ENCODE data around the gene TRAPPC3. TPM values are rescaled to one million over a fixed set of nuclear protein-coding genes. Genes with fewer than 3 reads are reported as not detected.
"Not testable (repeated sequence)": the region's sequence is repeated elsewhere in the genome, so short reads cannot be mapped to it uniquely, and the experiment has no call there.

The TRAPPC3 gene
- total RNA-seq, 1 donor from 2014 or later: 54.6 TPM

DNA sequence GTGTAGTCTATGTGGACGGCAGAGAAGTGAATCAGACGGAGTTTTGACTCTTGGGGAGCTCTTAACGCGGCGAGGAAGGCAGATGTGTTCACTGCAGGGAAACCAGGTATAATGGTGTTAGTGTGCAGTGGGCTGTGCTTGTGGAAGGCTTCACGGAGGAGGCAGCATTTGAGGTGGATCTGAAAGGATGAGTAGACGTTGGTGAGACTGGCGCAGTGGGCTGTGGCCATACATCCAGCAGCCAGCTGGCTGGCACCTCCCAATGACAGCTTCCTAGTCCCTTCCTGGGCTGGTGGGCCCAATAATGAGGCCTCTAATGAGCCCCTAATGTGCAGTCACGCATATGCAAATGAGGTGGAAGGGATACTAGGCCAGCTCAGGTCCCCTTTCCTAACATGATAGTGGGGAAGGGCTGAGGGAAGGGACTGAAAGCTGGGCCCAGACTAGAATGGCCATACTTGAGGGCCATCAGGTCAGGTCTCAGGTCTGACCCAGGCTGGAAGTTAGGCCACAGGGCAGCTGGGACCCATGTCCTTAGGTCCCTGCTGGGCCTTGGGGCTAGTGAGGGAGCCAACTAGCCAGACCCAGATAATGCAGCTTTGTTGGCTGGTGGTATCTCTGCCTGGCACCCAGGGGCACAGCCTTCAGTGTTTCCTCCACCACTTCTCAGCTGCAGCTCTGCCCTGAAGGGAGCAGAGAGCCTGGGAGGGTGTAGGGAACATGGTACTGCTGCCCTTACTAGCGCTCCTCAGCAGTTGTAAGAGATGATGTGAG, 10.5 kb upstream of the TRAPPC3 start:
- TF ChIP-seq, protein P1, sequence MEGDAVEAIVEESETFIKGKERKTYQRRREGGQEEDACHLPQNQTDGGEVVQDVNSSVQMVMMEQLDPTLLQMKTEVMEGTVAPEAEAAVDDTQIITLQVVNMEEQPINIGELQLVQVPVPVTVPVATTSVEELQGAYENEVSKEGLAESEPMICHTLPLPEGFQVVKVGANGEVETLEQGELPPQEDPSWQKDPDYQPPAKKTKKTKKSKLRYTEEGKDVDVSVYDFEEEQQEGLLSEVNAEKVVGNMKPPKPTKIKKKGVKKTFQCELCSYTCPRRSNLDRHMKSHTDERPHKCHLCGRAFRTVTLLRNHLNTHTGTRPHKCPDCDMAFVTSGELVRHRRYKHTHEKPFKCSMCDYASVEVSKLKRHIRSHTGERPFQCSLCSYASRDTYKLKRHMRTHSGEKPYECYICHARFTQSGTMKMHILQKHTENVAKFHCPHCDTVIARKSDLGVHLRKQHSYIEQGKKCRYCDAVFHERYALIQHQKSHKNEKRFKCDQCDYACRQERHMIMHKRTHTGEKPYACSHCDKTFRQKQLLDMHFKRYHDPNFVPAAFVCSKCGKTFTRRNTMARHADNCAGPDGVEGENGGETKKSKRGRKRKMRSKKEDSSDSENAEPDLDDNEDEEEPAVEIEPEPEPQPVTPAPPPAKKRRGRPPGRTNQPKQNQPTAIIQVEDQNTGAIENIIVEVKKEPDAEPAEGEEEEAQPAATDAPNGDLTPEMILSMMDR (IDR thresholded peaks at IDR 0.05; ENCODE audit: borderline replicate concordance): no peak
- H3K4me3 ChIP-seq: peak overlapping the region; percentile 100
- no peaks in the 10 kb centered on the region for H3K9me3 ChIP-seq (replicated peaks)
- H3K27ac ChIP-seq (replicated peaks): peak overlapping the region; percentile 100
- H3K4me1 ChIP-seq: peaks cover 94% of the 10 kb centered on the region
- DNase-seq: no peak
- H3K27me3 ChIP-seq (ENCODE audit: low read depth): no peaks in the 10 kb centered on the region
- peaks cover 5% of the 10 kb centered on the region for H3K36me3 ChIP-seq
- intact Hi-C loops (cut with micrococcal nuclease): no loop called here

DNA sequence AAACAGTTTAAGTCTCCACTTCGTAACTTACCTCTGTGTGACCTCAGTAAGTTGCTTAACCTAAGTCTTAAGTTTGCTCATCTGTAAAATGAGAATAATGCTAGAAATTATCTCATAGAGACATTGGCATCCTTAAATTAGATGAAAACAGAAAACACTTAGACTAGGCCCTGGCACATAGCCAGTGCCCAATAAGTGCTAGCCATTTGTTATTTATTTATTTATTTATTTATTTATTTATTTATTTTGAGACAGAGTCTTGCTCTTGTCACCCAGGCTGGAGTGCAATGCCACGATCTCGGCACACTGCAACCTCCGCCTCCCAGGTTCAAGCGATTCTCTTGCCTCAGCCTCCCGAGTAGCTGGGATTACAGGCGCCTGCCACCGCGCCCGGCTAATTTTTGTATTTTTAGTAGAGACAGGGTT, 9.6 kb upstream of the TRAPPC3 start:
- Histone ChIP-seq H3K4me3 (peak overlapping the region; percentile 100), H3K4me1 (peaks cover 90% of the 10 kb centered on the region), H3K27ac (replicated peaks) (peak overlapping the region; percentile 100)
- H3K9me3 ChIP-seq (replicated peaks); H3K36me3 ChIP-seq; DNase-seq; intact Hi-C loops (cut with micrococcal nuclease); H3K27me3 ChIP-seq (ENCODE audit: low read depth): not testable (repeated sequence)

DNA sequence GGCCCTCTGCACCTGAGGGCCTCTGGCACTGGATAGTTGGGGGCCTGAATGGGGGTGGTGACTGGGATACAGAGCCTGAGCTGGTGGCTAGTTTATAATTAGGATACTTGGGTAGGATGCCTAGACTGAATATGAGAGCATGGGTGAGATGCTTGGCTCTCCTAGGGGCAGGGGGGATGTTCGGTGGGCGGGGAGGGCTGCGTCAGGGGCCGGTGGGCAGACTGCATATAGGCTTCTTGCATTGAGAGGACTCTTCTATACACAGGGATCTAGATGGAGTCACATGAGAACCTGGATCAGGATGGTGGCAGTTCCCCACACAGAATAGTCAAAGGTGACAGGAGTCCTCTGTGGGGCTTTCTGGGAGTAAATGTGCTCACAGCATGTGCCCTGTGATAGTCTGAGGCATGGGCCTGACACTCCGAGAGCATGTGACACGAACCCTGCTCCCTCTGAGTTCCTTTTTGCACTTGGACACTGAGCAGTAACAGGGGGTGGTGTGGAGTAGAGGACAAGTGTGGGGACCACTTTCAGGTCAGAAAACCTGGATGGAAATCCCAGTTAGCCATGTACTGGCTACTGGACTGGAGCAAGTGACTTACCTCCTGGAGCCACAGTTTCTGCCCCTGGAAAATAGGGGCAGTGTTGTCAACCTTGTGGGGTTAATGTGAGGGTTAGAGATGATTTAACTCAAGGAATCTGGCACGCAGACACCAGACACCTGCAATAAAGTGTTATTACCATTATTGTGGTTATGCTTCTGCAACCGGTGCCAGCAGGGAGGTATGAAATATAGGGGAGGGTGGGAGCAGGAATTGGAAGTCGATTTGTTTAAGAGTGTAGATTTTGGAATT, 8.9 kb upstream of the TRAPPC3 start:
- TF ChIP-seq, protein P1 (IDR thresholded peaks at IDR 0.05; ENCODE audit: borderline replicate concordance): no peak
- no peaks in the 10 kb centered on the region for H3K9me3 ChIP-seq (replicated peaks)
- H3K36me3 ChIP-seq: peaks cover 5% of the 10 kb centered on the region
- peak overlapping the region; percentile 100 for H3K27ac ChIP-seq (replicated peaks)
- no peak for DNase-seq
- H3K4me3 ChIP-seq: peak overlapping the region; percentile 100
- intact Hi-C loops (cut with micrococcal nuclease): no loop called here
- peaks cover 87% of the 10 kb centered on the region for H3K4me1 ChIP-seq
- H3K27me3 ChIP-seq (ENCODE audit: low read depth): no peaks in the 10 kb centered on the region

- Histone ChIP-seq H3K9me3 (replicated peaks) (no peaks in the 10 kb centered on the region), H3K4me1 (peaks cover 87% of the 10 kb centered on the region), H3K27me3 (ENCODE audit: low read depth) (no peaks in the 10 kb centered on the region), H3K36me3 (peaks cover 5% of the 10 kb centered on the region), H3K27ac (replicated peaks) (peak overlapping the region; percentile 100), H3K4me3 (peak overlapping the region; percentile 100)
- no peak for DNase-seq
- intact Hi-C loops (cut with micrococcal nuclease): no loop called here
- TF ChIP-seq, protein P1 (IDR thresholded peaks at IDR 0.05; ENCODE audit: borderline replicate concordance): no peak
Measured at GRCh38 chr1:36157115-36157903, 8.0 kb upstream of the TRAPPC3 start.

GRCh38 chr1:36156329-36157114, 7.2 kb upstream of the TRAPPC3 start:
- DNase-seq: peak; percentile 77
- H3K27me3 ChIP-seq (ENCODE audit: low read depth): no peaks in the 10 kb centered on the region
- intact Hi-C loops (cut with micrococcal nuclease): no loop called here

More at GRCh38 chr1:36156329-36157114, 7.2 kb upstream of the TRAPPC3 start:
- peaks cover 5% of the 10 kb centered on the region for H3K36me3 ChIP-seq
- peaks cover 87% of the 10 kb centered on the region for H3K4me1 ChIP-seq
- TF ChIP-seq, protein P1 (IDR thresholded peaks at IDR 0.05; ENCODE audit: borderline replicate concordance): no peak
- no peaks in the 10 kb centered on the region for H3K9me3 ChIP-seq (replicated peaks)
- H3K4me3 ChIP-seq: peak overlapping the region; percentile 100
- peak overlapping the region; percentile 100 for H3K27ac ChIP-seq (replicated peaks)

Data from left ventricle myocardium inferior (tissue), 1 donor.